ENCODE results near the gene MAB21L3. TPM values are rescaled to one million over a fixed set of nuclear protein-coding genes. Genes with fewer than 3 reads are reported as not detected.

The MAB21L3 gene
- total RNA-seq, 6 experiments from 2014 or later, result 0.09 to 7.2 (median 1.1) TPM

DNA sequence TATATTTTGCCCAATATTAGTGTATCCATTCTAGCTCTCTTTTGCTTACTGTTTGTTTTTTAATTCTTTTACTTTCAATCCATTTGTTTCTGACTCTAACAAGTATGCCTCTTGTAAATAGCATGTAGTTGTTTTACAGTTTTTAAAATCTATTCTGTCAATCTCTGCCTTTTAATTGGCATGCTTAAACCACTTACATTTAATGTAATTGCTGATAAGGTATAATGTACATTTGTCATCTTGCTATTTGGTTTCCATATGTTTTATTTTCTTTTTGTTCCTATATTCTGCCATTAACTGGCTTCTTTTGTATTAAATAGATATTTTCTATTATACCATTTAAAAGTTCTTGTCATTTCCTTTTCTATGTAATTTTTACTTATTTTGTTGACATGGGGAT, 16.2 kb upstream of the MAB21L3 start:
- Histone ChIP-seq H3K4me3 (no peak overlapping the region), H3K27ac (no peak overlapping the region), H3K9me3 (peaks cover 0 to 1% (median 0%) of the 10 kb centered on the region in 4 donors), H3K36me3 (no peaks in the 10 kb centered on the region), H3K4me1 (no peaks in the 10 kb centered on the region), H3K27me3 (no peaks in the 10 kb centered on the region)
- intact Hi-C loops (cut with DNase I), result no loop called here
- DNase-seq (no peak), ATAC-seq (no peak)
- no peak for TF ChIP-seq POLR2A (IDR thresholded peaks at IDR 0.05)
- TF ChIP-seq, protein P1, sequence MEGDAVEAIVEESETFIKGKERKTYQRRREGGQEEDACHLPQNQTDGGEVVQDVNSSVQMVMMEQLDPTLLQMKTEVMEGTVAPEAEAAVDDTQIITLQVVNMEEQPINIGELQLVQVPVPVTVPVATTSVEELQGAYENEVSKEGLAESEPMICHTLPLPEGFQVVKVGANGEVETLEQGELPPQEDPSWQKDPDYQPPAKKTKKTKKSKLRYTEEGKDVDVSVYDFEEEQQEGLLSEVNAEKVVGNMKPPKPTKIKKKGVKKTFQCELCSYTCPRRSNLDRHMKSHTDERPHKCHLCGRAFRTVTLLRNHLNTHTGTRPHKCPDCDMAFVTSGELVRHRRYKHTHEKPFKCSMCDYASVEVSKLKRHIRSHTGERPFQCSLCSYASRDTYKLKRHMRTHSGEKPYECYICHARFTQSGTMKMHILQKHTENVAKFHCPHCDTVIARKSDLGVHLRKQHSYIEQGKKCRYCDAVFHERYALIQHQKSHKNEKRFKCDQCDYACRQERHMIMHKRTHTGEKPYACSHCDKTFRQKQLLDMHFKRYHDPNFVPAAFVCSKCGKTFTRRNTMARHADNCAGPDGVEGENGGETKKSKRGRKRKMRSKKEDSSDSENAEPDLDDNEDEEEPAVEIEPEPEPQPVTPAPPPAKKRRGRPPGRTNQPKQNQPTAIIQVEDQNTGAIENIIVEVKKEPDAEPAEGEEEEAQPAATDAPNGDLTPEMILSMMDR (IDR thresholded peaks at IDR 0.05), result no peak

DNA sequence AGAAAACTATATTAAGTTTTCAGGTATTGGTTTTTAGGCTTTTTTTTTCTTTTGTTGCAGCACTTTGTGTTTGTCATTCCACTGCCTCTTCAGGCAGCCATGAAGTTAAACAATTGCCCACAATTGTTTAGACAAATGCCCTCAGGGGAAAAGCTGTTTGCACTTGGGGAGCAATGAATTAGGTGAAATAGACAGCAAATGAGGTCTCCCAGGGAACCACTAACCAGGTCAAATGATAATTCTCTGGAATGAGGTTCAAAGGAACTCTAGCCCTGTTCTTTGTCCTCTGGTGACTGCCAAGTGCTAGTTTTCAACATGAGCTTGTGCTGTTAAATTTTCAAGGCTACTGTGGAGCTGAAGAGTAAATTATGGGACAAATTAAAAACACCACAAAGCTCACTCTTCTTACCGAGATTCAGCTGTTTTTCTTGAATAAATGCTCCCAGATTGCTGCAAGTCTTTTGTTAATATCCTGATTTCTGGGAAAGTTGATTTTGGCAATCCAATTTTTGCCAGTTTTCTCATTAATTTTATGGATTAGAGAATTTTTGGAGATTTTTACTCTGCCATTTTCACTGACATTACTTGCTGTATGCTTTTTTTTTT, 15.1 kb upstream of the MAB21L3 start:
- 8% methylated on average over 1 of the region's 1 CpG for WGBS (ENCODE audit: insufficient coverage, low coverage, low lambda C conversion rate, missing lambda C conversion rate)
- H3K36me3 ChIP-seq, result no peaks in the 10 kb centered on the region
- H3K27ac ChIP-seq, result no peak overlapping the region
- no peaks in the 10 kb centered on the region for H3K9me3 ChIP-seq
- intact Hi-C loops (cut with DNase I), result no loop called here
- no peak overlapping the region for H3K4me3 ChIP-seq
- no peak for DNase-seq
- peak in 3 of 4 donors; percentile 55 to 69 (median 63) for ATAC-seq
- no peak for TF ChIP-seq POLR2A (IDR thresholded peaks at IDR 0.05)
- TF ChIP-seq, protein P1 (IDR thresholded peaks at IDR 0.05), result no peak
- no peaks in the 10 kb centered on the region for H3K4me1 ChIP-seq
- H3K27me3 ChIP-seq, result no peaks in the 10 kb centered on the region

DNA sequence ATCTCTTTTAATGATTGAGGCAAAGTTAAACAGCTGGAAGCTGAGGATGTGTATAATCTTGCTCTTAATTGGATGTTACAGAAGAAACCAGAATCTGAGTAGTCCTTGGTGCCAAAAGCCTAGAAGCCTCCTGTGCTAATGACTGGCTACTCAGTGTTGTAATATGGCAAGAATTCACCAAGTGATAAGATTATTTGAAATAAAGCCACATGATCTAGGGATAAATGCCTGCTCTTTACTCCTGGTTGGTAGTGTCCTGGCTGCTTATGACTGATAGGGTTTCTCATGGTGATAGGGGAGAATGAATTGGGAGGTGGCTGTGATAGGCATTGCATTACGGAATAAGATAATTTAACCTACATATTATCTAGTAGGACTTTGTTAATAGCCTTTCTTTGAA, 13.6 kb upstream of the MAB21L3 start:
- Histone ChIP-seq H3K4me3 (no peak overlapping the region), H3K27me3 (no peaks in the 10 kb centered on the region), H3K27ac (no peak overlapping the region), H3K36me3 (no peaks in the 10 kb centered on the region), H3K9me3 (no peaks in the 10 kb centered on the region), H3K4me1 (no peaks in the 10 kb centered on the region)
- DNase-seq, result no peak
- no peak for TF ChIP-seq POLR2A (IDR thresholded peaks at IDR 0.05)
- WGBS (ENCODE audit: insufficient coverage, low coverage, low lambda C conversion rate, missing lambda C conversion rate), result 65% methylated on average over 1 of the region's 1 CpG
- intact Hi-C loops (cut with DNase I), result no loop called here
- ATAC-seq, result peak in 2 of 4 donors; percentile 56 to 84

DNA sequence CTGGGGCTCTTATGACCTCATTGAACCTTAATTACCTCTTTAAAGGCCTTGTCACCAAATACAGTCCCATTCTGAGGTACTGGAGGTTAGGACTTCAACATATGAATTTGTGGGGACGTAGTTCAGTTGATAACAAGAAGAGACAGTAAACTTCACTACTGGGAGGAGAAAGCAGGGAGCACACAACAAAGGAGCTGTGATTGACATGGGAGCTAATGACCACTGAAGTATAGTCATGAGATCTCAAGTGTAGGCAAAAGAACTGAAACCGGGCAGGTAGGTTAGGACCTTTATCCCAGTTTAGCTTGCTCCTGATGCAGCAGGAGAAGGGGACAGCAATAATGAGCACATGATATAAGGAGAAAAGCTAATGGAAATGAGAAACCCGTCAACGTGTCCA, 11.8 kb upstream of the MAB21L3 start:
- Histone ChIP-seq H3K27me3 (no peaks in the 10 kb centered on the region), H3K9me3 (no peaks in the 10 kb centered on the region), H3K36me3 (no peaks in the 10 kb centered on the region), H3K4me3 (no peak overlapping the region), H3K27ac (no peak overlapping the region), H3K4me1 (no peaks in the 10 kb centered on the region)
- TF ChIP-seq, protein P1 (IDR thresholded peaks at IDR 0.05), result no peak
- TF ChIP-seq POLR2A (IDR thresholded peaks at IDR 0.05), result no peak
- ATAC-seq (no peak), DNase-seq (no peak)
- intact Hi-C loops (cut with DNase I), result no loop called here
- 91% methylated on average over 4 of the region's 4 CpGs for WGBS (ENCODE audit: insufficient coverage, low coverage, low lambda C conversion rate, missing lambda C conversion rate)

DNA sequence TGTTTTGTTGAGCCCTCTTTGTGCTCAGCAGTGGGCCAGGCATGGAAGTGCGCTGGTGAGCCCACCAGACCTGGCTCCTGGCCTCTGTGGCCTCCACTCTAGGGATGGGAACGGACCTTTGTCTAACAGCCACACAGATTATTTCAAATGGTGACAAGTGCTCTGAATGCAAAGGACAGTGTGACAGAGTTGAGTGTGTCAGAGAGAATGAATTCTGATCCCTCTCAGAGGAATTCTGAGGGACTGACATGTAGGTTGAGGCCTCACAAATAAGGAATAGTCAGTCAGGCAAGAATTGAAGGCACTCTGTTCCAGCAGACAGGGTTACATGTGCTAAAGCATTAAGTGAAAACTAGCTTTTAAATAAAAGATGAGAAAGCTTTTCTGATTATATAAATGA, 11.3 kb upstream of the MAB21L3 start:
- no peaks in the 10 kb centered on the region for H3K27me3 ChIP-seq
- no peaks in the 10 kb centered on the region for H3K9me3 ChIP-seq
- H3K4me1 ChIP-seq, result no peaks in the 10 kb centered on the region
- DNase-seq, result no peak
- intact Hi-C loops (cut with DNase I), result no loop called here
- no CpG with 5 or more reads among the region's 2 CpGs for WGBS (ENCODE audit: insufficient coverage, low coverage, low lambda C conversion rate, missing lambda C conversion rate)
- ATAC-seq, result no peak
- no peaks in the 10 kb centered on the region for H3K36me3 ChIP-seq
- no peak overlapping the region for H3K27ac ChIP-seq
- H3K4me3 ChIP-seq, result no peak overlapping the region
- no peak for TF ChIP-seq POLR2A (IDR thresholded peaks at IDR 0.05)
- TF ChIP-seq, protein P1 (IDR thresholded peaks at IDR 0.05), result no peak
